MCF 10A (cell line): ENCODE data around the gene ASIC1. TPM values are rescaled to one million over a fixed set of nuclear protein-coding genes. Genes with fewer than 3 reads are reported as not detected.
A peak's percentile ranks its signal among the peaks of the same experiment; 100 is the strongest.

Experiments used
- BruUV-seq: library from RNA; stranded (reverse); fragments of 400-500 nt; replicated peaks from 2 replicates; lab custom pipeline; 2021; lab: Mats Ljungman, UMichigan
- CTCF ChIA-PET: fragments of 300-600 bp; sonication (Branson Sonifier 250); formaldehyde crosslinking; extraction: SDS; loops from one replicate; lab custom pipeline; 2021; ENCODE audit warnings: antibody characterized with exemption, inconsistent platforms; lab: Yijun Ruan, JAX
- POLR2A ChIA-PET: fragments of 300-600, 350-650 bp; sonication (Branson Sonifier 250); formaldehyde crosslinking; extraction: SDS; loops from one replicate; lab custom pipeline; 2020; ENCODE audit warnings: antibody characterized with exemption, inconsistent platforms; lab: Yijun Ruan, JAX
- DNase-seq: peaks from one replicate; pipeline ENCODE4 v3.0.0-alpha.2; 2018; ENCODE audit not compliant: unreplicated experiment
- H3K27ac Mint-ChIP-seq: one replicate; pipeline ENCODE4 v1.8.0; 2022; ENCODE audit warnings: mild to moderate bottlenecking, low read depth, mixed read lengths; ENCODE audit not compliant: unreplicated experiment
- H3K27me3 Mint-ChIP-seq: one replicate; pipeline ENCODE4 v1.8.0; 2022; ENCODE audit warnings: mixed read lengths; ENCODE audit not compliant: insufficient read depth, unreplicated experiment
- H3K36me3 Mint-ChIP-seq: one replicate; pipeline ENCODE4 v1.8.0; 2022; ENCODE audit warnings: mild to moderate bottlenecking, moderate library complexity, mixed read lengths; ENCODE audit not compliant: insufficient read depth, unreplicated experiment
- H3K4me1 Mint-ChIP-seq: one replicate; pipeline ENCODE4 v1.8.0; 2022; ENCODE audit warnings: mixed read lengths; ENCODE audit not compliant: insufficient read depth, unreplicated experiment
- H3K4me3 Mint-ChIP-seq: one replicate; pipeline ENCODE4 v1.8.0; 2022; ENCODE audit warnings: mild to moderate bottlenecking, moderate library complexity, mixed read lengths; ENCODE audit not compliant: unreplicated experiment
- H3K9me3 Mint-ChIP-seq: one replicate; pipeline ENCODE4 v1.8.0; 2022; ENCODE audit warnings: mixed read lengths; ENCODE audit not compliant: unreplicated experiment
- intact Hi-C: fragments of 100-400 bp; cut with micrococcal nuclease; formaldehyde crosslinking; loops from 2 replicates; pipeline ENCODE4 v1.14.1; 2022
- total RNA-seq: library from RNA; stranded (reverse); gene quantifications from 2 replicates; pipeline ENCODE4 v1.2.3, GENCODE V29; 2022
- TF ChIP-seq, protein P1 (sequence below): fragments of 200-600 bp; IDR thresholded peaks from one replicate; pipeline ENCODE4 v1.8.0; 2022; ENCODE audit warnings: antibody characterized with exemption, mild to moderate bottlenecking; ENCODE audit not compliant: unreplicated experiment

ASIC1 gene
- total RNA-seq, 1 experiment from 2014 or later, result 1.7 TPM

DNA sequence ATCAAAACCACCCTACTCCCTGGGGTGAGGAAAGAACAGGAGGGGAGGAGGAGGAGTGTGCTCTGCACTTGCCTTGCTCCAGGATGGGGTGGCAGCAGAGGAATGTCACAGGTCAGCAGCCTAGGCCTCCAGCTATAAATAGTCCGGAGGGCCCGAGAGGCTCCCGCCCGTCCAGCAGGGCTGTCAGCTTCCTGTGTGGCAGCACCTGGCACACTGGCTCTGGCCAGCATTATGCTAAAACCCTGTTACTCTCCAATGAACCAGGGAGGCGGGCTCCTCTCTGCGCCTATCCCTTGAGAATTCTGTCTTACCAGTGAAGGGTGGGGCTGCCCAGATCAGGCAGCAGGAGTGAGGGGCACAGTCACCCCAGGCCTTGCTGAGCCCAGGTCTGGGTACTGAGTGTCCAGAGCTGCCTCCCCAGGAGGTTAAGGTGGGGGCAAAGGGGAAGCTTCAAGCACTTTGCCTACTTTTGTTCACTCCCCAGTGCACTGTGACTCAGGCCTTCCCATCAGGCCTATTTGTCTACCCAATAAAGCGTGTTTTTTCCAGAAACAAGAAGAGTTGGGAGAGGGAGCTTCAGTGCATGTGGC is 53.5 kb downstream of the ASIC1 start:
- Mint-ChIP-seq H3K36me3 (peaks cover 12% of the 10 kb centered on the region), H3K4me1 (peaks cover 12% of the 10 kb centered on the region), H3K27me3 (no peaks in the 10 kb centered on the region), H3K4me3 (peak overlapping the region; percentile 99), H3K27ac (peak overlapping the region; percentile 93), H3K9me3 (no peaks in the 10 kb centered on the region)
- POLR2A ChIA-PET, result interaction anchor here (0.5 to 5.0 kb wide), 19 partner anchors 9 to 653 kb away, joined by 3 to 70 read pairs (median 5); partner anchors contain the start of genes ATF1, CERS5, GPD1 and LARP4
- DNase-seq, result peak; percentile 39
- intact Hi-C loops, result no loop called here
- TF ChIP-seq, protein P1, sequence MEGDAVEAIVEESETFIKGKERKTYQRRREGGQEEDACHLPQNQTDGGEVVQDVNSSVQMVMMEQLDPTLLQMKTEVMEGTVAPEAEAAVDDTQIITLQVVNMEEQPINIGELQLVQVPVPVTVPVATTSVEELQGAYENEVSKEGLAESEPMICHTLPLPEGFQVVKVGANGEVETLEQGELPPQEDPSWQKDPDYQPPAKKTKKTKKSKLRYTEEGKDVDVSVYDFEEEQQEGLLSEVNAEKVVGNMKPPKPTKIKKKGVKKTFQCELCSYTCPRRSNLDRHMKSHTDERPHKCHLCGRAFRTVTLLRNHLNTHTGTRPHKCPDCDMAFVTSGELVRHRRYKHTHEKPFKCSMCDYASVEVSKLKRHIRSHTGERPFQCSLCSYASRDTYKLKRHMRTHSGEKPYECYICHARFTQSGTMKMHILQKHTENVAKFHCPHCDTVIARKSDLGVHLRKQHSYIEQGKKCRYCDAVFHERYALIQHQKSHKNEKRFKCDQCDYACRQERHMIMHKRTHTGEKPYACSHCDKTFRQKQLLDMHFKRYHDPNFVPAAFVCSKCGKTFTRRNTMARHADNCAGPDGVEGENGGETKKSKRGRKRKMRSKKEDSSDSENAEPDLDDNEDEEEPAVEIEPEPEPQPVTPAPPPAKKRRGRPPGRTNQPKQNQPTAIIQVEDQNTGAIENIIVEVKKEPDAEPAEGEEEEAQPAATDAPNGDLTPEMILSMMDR, result no peak
- BruUV-seq, result no TSS peak
- CTCF ChIA-PET, result interaction anchor here (0.5 to 15.2 kb wide), 34 partner anchors 10 to 753 kb away, joined by 3 to 232 read pairs (median 5); partner anchors contain the start of genes CERS5, GPD1 and SMARCD1

DNA sequence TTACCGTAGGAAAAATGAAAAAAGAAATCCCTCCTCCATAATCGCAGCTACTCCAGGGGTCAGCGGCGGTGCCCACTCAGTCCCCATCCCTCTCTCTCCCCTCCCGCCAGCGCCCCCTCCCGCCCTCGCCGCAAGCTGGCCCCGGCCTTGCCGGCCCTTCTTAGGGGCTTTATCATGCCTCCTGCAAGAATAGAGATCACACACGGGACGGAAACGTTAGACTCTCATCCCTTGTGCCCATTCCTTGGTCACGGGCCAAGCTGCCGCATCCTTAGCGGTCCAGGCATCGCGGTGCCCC is 53.9 kb downstream of the ASIC1 start:
- Mint-ChIP-seq H3K9me3 (no peaks in the 10 kb centered on the region), H3K4me1 (peaks cover 12% of the 10 kb centered on the region), H3K27me3 (no peaks in the 10 kb centered on the region), H3K36me3 (peaks cover 15% of the 10 kb centered on the region), H3K27ac (peak overlapping the region; percentile 93), H3K4me3 (peak overlapping the region; percentile 99)
- ChIA-PET POLR2A (interaction anchor here (0.6 to 5.0 kb wide), 33 partner anchors 10 to 654 kb away, joined by 3 to 70 read pairs (median 6); partner anchors contain the start of genes ATF1, CERS5, GPD1 and LARP4), CTCF (interaction anchor here (0.6 to 15.2 kb wide), 35 partner anchors 9 to 684 kb away, joined by 3 to 232 read pairs (median 5); partner anchors contain the start of genes CERS5, GPD1 and SMARCD1)
- no peak for DNase-seq
- intact Hi-C loops, result no loop called here
- TF ChIP-seq, protein P1, result no peak
- no TSS peak for BruUV-seq

GRCh38 chr12:50111693-50112455 is 54.5 kb downstream of the ASIC1 start, which contains the start of gene COX14:
TSS of gene COX14 (plus strand) at chr12:50112236. CDS start at chr12:50120044, 7,808 bp downstream.
- POLR2A ChIA-PET, result interaction anchor here (0.6 to 5.0 kb wide), 52 partner anchors 10 to 1141 kb away, joined by 3 to 70 read pairs (median 5); partner anchors contain the start of genes CERS5, GPD1, LARP4 and LIMA1
- H3K4me3 Mint-ChIP-seq, result peak within 1 kb of the TSS; percentile 99
- CTCF ChIA-PET, result interaction anchor here (0.6 to 15.2 kb wide), 44 partner anchors 9 to 1784 kb away, joined by 3 to 232 read pairs (median 4); partner anchors contain the start of genes CERS5, GPD1 and SMARCD1
- H3K4me1 Mint-ChIP-seq, result peaks cover 12% of the 10 kb centered on the region
- no peaks in the 10 kb centered on the region for H3K9me3 Mint-ChIP-seq
- BruUV-seq, result no TSS peak
- DNase-seq, result peak; percentile 99
- peaks cover 16% of the 10 kb centered on the region for H3K36me3 Mint-ChIP-seq
- intact Hi-C loops, result loop anchor here (1.0 to 2.0 kb wide), 2 partner anchors 37 to 55 kb away; partner anchors contain the start of gene CERS5
- TF ChIP-seq, protein P1, result peak; percentile 80
- H3K27ac Mint-ChIP-seq, result peak within 1 kb of the TSS; percentile 93
- no peaks in the 10 kb centered on the region for H3K27me3 Mint-ChIP-seq
